GM21723 (cell line): ENCODE data around the gene EZR.
A peak's percentile ranks its signal among the peaks of the same experiment; 100 is the strongest.

Experiments used
- ATAC-seq: cut with Tn5 transposase; IDR thresholded peaks from one replicate; pipeline ENCODE4 v1.9.1; 2021; ENCODE audit warnings: mild to moderate bottlenecking, moderate library complexity; ENCODE audit not compliant: unreplicated experiment

EZR gene

GRCh38 chr6:158819977-158820622 lies 932 bp upstream of the EZR start:
- ATAC-seq: no peak

GRCh38 chr6:158818581-158819212 lies 471 bp downstream of the EZR start:
- peak; percentile 38 for ATAC-seq

- peak; percentile 27 for ATAC-seq
Observed at GRCh38 chr6:158817728-158818580, 1.2 kb downstream of the EZR start.

GRCh38 chr6:158816803-158817727 lies 2.1 kb downstream of the EZR start:
- ATAC-seq: no peak

GRCh38 chr6:158816329-158816728 lies 2.8 kb downstream of the EZR start:
- ATAC-seq: peak; percentile 34

- no peak for ATAC-seq
Observed at GRCh38 chr6:158815907-158816306, 3.3 kb downstream of the EZR start.

- no peak for ATAC-seq
Observed at GRCh38 chr6:158815379-158815724, 3.8 kb downstream of the EZR start.

GRCh38 chr6:158813032-158813431 lies 6.1 kb downstream of the EZR start:
- ATAC-seq: no peak

GRCh38 chr6:158812611-158813010 lies 6.6 kb downstream of the EZR start:
- ATAC-seq: no peak

- ATAC-seq: no peak
Observed at GRCh38 chr6:158810155-158811095, 8.7 kb downstream of the EZR start.

- peak; percentile 74 for ATAC-seq
Observed at GRCh38 chr6:158808941-158809678, 10.1 kb downstream of the EZR start.

- ATAC-seq: no peak
Observed at GRCh38 chr6:158808442-158808833, 10.7 kb downstream of the EZR start.

- no peak for ATAC-seq
Observed at GRCh38 chr6:158807515-158808441, 11.4 kb downstream of the EZR start.

- no peak for ATAC-seq
Observed at GRCh38 chr6:158805698-158806377, 13.3 kb downstream of the EZR start.

- ATAC-seq: no peak
Observed at GRCh38 chr6:158804207-158804606, 15.0 kb downstream of the EZR start.

- peak; percentile 69 for ATAC-seq
Observed at GRCh38 chr6:158803733-158804143, 15.4 kb downstream of the EZR start.

GRCh38 chr6:158801655-158802294 lies 17.4 kb downstream of the EZR start:
- ATAC-seq: no peak
